Left colon (tissue), 2 donors: ENCODE data around the gene DNAJB1. TPM values are rescaled to one million over a fixed set of nuclear protein-coding genes. Genes with fewer than 3 reads are reported as not detected.
"Not testable (repeated sequence)": the region's sequence is repeated elsewhere in the genome, so short reads cannot be mapped to it uniquely, and the experiment has no call there.

ENCODE experiments used
- ATAC-seq: fragments of 200-7000 bp; cut with Tn5 transposase; one replicate; pipeline ENCODE4 v1.9.1; 2020; ENCODE audit warnings: mild to moderate bottlenecking, moderate library complexity
- DNase-seq, 2 donors: peaks; one replicate each; pipeline ENCODE4 v3.0.0-alpha.2; 2020
- intact Hi-C, 2 donors: fragments of 100-400 bp; cut with DNase I in 1 of 2; cut with micrococcal nuclease in 1 of 2; formaldehyde crosslinking; loops; one replicate each; pipeline versions ENCODE4 v1.11.2 to v1.14.0; 2022; cut with DNase I, micrococcal nuclease
- total RNA-seq, 2 donors: library from RNA; stranded (reverse); fragmentation: NEBNext Ultra II Directional; extraction: Animal tissue kit (Norgen Biotek cat#: 25700); gene quantifications; one replicate each; pipeline ENCODE4 v1.2.1, GENCODE V29; 2021
- donor health status: DM: no; HTN: no; CAD: no.
- donor health status: DM: yes; HTN: yes; CAD: no.

Gene DNAJB1
- total RNA-seq, 2 donors from 2014 or later, result 122 to 123 TPM

DNA sequence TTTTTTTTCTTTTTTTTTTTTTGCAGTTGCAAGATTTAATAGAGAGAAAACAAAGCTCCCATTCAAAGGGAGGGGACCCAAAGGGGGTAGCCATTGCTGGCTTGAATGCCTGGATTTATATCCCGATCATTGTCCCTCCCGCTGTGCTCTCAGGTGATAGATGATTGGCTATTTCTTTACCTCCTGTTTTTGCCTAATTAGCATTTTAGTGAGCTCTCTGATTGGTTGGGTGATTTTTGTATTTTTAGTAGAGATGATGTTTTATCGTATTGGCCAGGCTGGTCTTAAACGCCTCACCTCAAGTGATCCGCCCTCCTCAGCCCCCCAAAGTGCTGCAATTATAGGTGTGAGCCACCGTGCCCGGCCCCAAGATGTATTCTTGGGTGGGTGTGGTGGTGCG, 13.6 kb downstream of the DNAJB1 start:
- ATAC-seq, DNase-seq, intact Hi-C loops: not testable (repeated sequence)

DNA sequence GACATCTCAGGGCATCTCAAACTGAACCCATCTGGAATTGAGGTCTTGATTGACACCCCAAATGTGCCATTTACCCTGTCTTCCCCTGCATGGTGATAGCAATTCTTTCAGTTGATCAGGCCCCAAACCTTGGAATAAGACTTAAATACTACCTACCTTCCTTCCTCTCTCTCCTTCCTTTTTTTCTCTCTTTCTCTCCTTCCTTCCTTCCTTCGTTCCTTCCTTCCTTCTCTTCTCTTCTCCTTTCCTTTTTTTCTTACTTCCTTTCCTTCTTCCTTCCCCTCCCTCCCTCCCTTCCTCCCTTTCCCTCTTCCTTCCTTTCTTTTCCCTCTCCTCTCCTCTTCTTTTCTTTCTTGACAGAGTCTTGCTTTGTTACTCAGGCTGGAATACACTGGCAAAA, 14.9 kb downstream of the DNAJB1 start:
- no peak for ATAC-seq
- no peak for DNase-seq
- intact Hi-C loops, result no loop called here

DNA sequence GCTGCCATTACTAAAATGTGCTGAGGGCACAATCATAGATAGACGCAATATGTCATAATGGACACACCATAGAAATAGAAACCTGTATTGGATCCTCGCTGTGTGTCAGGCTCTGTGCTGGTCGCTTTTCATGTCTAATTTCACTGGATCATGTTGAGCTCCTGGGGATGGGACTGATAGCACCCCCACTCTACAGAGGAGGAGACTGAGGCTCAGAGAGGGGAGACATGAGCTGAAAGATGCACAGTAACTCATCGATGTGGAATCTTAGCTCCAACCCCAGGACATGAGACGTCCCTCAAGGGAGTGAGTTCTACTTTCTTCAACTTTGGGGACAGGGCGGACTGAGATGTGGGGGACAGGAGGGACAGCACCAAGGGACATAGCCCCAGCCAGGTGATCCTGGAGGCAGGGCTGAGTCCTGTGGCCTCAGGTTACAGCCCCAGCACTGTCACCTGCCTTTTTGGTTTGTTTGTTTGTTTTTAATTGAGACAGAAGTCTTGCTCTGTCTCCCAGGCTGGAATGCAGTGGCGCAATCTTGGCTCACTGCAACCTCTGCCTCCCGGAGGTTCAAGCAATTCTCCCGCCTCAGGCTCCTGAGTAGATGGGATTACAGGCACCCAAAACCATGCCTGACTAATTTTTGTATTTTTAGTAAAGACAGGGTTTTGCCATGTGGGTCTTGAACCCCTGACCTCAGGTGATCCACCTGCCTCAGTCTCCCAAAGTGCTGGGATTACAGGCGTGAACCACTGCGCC, 15.7 kb downstream of the DNAJB1 start:
- DNase-seq (no peak), ATAC-seq (no peak)
- intact Hi-C loops, result no loop called here

GRCh38 chr19:14497228-14497921, 20.8 kb downstream of the DNAJB1 start:
- intact Hi-C loops, result no loop called here
- peak; percentile 75 to 82 for DNase-seq
- peak; percentile 63 for ATAC-seq

DNA sequence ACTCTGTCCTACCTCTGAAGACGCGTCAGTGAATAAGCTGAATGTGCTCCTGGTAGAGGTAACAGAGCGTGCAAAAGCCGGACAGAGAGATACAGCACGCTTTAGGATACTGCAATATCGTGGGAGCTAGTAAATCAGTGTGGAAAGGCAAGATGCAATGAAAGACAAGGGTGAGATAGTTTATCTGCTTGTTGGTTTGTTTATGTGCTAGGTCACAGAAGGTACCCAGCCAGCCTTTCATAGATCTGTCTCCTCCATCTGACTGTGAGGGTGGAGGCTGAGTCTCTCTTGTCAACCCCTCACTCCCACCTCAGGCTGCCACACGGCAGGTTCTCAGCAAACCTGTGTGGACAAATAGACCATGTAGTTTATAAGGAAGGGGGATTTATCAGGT, 21.4 kb downstream of the DNAJB1 start:
- no peak for DNase-seq
- ATAC-seq, result peak; percentile 3
- intact Hi-C loops, result no loop called here

- intact Hi-C loops, result no loop called here
- ATAC-seq (peak; percentile 77), DNase-seq (peak; percentile 95 to 98)
Measured at GRCh38 chr19:14496029-14496833, 22.0 kb downstream of the DNAJB1 start, which contains the start of gene GIPC1. TSS of gene GIPC1 (minus strand) at chr19:14496127. CDS start at chr19:14482976, 13,151 bp downstream.

GRCh38 chr19:14495672-14496028, 22.5 kb downstream of the DNAJB1 start:
- intact Hi-C loops, result no loop called here
- DNase-seq, result no peak
- peak; percentile 0 for ATAC-seq

DNA sequence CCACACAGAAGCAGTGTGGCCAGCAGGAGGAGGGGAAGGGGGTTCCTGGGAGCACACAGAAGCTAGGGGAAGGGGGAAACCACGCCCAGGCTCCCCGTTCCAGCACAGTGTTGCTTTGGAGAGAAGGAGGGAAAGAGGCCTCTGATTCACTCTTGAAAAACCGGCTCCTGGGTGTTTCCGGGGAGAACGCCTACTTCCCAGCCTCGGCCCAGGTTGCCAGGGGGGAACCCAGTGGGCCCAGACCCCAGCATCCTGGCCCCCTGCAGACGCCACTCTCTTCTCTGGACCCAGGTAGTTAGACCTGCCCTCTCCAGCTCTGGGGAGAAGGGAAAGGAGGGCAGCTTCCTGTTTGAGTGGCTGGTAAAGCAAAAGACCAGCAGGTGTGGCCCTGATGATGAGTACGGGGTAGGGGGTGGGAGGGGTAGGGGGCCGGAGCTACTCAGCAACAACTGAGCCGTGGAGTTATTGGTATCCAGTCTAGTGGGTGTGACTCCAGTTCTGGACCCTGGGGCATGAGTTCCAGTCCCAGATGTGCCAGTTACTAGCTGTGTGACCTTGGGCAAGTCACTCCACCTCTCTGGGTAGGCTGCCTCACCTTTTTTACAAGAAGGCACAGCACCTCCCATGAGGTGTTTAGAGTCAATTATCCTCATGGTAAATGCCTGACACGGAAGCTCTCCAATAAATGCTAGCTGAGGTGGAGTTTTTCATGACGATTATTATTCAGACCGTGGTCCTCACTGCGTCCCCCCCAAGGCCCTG, 23.1 kb downstream of the DNAJB1 start:
- DNase-seq (no peak), ATAC-seq (peak; percentile 37)
- intact Hi-C loops, result no loop called here

GRCh38 chr19:14494411-14494810, 23.8 kb downstream of the DNAJB1 start:
- intact Hi-C loops, result no loop called here
- ATAC-seq (no peak), DNase-seq (no peak)

DNA sequence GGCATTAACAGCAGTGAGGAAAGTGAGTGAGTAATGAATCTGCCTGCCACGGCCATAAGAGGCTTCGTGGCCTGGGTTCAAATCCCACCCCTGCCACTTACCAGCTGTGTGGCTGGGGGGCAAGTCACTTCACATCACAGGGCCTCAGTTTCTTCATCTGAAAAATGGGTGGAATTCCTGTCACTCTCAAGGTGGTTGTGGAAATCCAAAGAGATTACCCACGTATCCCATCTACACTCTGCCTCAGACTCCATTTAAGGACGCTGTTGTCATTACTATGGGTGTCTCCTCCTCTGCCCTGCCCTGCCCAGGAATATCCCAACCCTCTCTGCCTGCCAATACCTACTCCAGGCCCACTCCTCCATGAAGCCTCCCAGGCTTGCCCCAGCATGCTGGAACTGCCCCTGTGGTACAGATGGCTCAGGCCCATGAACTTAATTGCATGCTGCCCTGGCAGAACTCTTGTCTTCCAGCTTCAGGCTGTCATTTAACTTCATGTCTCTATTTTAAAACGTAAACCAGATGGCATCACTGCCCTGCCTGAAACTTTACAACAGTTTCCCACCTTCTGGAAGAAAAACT, 25.4 kb downstream of the DNAJB1 start:
- ATAC-seq, result no peak
- no peak for DNase-seq
- intact Hi-C loops, result no loop called here

DNA sequence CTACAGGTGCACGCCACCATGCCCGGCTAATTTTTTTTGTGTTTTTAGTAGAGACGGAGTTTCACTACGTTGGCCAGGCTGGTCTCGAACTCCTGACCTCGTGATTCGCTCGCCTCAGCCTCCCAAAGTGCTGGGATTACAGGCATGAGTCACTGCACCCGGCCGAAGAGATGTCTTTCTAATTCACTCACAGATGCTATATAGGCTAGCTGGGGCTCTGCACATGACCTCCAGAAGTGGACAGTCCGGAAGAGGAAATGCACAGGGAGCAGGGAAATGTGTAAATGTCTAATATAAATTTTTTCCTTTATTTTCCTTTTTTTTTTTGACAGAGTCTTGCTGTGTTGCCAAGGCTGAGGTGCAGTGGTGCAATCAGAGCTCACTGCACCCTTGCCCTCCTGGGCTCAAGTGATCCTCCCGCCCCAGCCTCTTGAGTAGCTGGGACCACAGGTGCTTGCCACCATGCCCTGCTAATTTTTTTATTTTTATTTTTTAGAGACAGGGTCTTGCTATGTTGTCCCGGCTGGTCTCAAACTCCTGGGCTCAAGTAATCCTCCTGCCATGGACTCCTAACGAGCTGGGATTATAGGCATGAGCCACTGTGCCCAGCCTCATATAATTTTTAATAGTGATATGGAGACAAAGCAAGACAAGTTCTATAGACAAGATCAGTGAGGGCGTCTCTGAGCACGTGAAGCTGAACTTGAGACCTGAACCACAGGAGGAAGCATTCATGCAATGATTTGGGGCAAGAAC, 30.6 kb downstream of the DNAJB1 start:
- DNase-seq (no peak), ATAC-seq (no peak)
- intact Hi-C loops, result no loop called here

DNA sequence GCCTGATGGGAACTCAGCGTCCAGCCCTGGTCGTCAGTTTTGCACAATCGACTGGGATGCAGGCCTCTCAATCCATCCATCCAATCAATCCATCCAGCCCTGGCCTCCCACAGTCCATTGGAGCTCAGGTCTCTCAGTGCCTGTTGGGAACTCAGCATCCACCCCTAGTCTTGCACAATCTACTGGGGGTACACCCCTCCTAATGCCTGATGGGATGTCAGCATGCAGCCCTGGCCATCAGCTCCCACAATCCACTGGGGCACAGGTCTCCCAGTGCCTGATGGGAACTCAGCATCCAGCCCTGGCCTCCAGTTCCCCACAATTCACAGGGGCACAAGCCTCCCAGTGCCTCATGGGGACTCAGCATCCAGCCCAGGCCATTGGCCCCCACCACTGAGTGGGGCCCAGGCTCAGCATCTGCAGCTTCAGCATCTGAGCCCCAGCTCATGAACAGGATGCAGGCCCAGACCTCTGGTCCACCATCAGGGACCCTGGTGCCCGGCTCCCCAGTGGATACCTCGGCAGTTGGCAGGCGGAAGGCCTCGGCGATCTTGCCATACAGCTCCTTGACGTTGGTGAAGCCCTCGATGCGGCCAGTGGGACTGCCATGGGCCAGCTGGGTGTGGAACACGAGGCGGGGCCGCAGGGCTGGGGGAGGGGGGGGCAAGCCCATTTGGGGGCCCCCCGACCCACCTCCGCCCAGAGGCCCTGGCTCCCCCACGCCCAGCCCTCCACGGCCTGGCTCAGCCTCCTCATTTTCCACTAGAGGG, 35.8 kb downstream of the DNAJB1 start:
- DNase-seq (no peak), ATAC-seq (no peak)
- intact Hi-C loops, result no loop called here

DNA sequence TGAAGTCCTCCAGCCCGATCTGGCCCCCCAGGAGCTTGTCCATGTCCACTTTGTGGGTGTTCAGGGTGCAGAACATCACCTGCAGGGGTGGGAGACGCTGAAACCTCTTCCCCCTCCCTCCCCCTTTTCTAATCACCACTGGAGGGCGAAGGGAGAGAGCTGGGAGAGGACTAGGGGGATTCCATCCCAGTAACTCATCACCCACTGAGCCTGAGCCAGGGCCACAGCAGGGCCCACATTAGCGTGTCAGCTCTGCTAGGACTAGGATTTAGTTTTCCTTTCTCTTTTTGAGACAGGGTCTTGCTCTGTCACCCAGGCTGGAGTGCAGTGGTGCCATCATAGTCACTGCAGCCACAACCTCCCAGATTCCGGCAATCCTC, 37.5 kb downstream of the DNAJB1 start:
- ATAC-seq (no peak), DNase-seq (no peak)
- intact Hi-C loops, result no loop called here

GRCh38 chr19:14479975-14480699, 38.1 kb downstream of the DNAJB1 start:
- DNase-seq, result peak in 1 of 2 donors; percentile 52
- peak; percentile 25 for ATAC-seq
- intact Hi-C loops, result no loop called here

DNA sequence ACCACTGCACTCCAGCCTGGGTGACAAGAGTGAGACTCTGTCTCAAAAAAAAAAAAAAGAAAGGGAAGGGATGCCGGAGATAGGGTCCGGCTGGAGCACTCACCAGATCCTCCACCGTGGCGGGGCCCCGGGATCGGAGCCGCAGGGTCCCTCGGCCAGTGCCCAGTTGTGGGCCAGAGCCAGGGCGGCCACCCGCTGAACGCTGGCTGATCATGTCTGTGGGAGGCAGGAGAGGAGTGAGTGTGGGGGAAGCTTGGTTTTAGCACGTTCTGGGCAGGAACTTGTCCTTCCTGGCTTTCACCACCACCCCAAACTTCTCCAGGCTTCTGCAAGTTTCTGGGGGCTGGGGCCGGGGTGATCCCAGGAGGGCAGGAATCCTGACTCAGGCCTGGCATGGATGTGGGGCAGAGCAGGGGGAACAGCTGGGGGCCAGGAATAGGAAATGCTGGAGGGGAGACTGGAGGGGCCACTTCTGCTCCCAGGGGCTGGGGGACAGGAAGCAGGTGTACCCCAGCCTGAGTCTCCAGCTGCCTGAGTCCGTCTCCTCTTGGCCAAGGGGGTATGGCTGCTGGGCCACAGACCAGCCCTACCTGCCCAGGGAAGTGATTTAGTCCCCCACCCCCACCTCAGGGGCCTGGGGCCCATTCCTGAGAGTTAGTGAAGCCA, 38.8 kb downstream of the DNAJB1 start:
- intact Hi-C loops, result no loop called here
- ATAC-seq, result no peak
- DNase-seq, result no peak

DNA sequence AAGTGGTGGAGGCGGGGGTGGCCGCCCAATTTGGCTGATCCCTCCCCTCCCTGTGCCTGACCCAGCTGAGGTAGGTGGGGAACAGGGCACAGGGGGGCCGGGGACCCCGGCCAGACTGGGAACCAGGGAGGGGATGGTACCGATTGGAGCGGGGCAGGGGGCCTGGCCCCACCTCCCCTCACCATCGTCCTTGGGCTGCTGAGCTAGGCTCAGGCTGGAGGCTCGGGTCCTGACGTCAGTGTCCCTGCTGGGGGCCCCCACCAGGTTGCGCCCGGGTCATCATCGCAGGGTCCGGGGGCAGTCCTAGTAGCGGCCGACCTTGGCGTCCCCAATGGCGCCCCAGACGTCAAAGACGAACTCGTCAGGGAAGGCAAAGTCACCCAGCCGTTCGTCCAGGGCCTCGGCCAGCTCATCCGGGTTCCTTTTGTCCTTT, 40.1 kb downstream of the DNAJB1 start:
- DNase-seq, result no peak
- intact Hi-C loops, result no loop called here
- ATAC-seq, result no peak
